IMR-90 (cell line): ENCODE results near the gene GDF9. TPM values are rescaled to one million over a fixed set of nuclear protein-coding genes. Genes with fewer than 3 reads are reported as not detected.

Experiments used
- ATAC-seq: fragments of 200-7000 bp; cut with Tn5 transposase; 2 replicates; pipeline ENCODE4 v1.9.1; 2020; ENCODE audit warnings: low read depth, mild to moderate bottlenecking, moderate library complexity
- BruUV-seq: library from RNA; stranded (reverse); fragments of 400-500 nt; replicated peaks from 2 replicates; lab custom pipeline; 2021; lab: Mats Ljungman, UMichigan
- CTCF ChIA-PET: fragments of 300-600 bp; formaldehyde crosslinking; extraction: SDS; loops from one replicate; lab custom pipeline; 2021; ENCODE audit warnings: antibody characterized with exemption; lab: Yijun Ruan, JAX
- POLR2A ChIA-PET: fragments of 300-600 bp; sonication (Branson Sonifier 250); formaldehyde crosslinking; loops from one replicate; lab custom pipeline; 2022; ENCODE audit warnings: antibody characterized with exemption; ENCODE audit not compliant: unreplicated experiment; lab: Charles Lee
- DNase-seq: peaks from one replicate; pipeline ENCODE4 v3.0.0; 2013
- H2AFZ ChIP-seq: replicated peaks from 2 replicates; pipeline ENCODE3; 2013; ENCODE audit warnings: low read length, mild to moderate bottlenecking; ENCODE audit not compliant: poor library complexity
- H2AK5ac ChIP-seq: 2 replicates; pipeline ENCODE4 v1.6.1; 2013; ENCODE audit warnings: low read depth, low read length, inconsistent platforms
- H2AK9ac ChIP-seq: replicated peaks from 2 replicates; pipeline ENCODE3; 2013; ENCODE audit warnings: mild to moderate bottlenecking, low read depth, low read length, moderate library complexity; ENCODE audit not compliant: poor library complexity
- H2BK120ac ChIP-seq: 2 replicates; pipeline ENCODE4 v1.6.1; 2013; ENCODE audit warnings: low read depth, low read length, inconsistent platforms
- H2BK15ac ChIP-seq: 3 replicates; pipeline ENCODE4 v1.6.1; 2013; ENCODE audit warnings: low read depth, low read length, inconsistent platforms
- H2BK20ac ChIP-seq: 2 replicates; pipeline ENCODE4 v1.6.1; 2013; ENCODE audit warnings: low read depth, mild to moderate bottlenecking, inconsistent platforms, low read length, moderate library complexity
- H2BK5ac ChIP-seq: 2 replicates; pipeline ENCODE4 v1.6.1; 2013; ENCODE audit warnings: mild to moderate bottlenecking, low read depth, low read length, inconsistent platforms; ENCODE audit not compliant: poor library complexity, severe bottlenecking
- H3K14ac ChIP-seq: replicated peaks from 2 replicates; pipeline ENCODE4 v1.6.1; 2013; ENCODE audit warnings: low read depth, low read length, inconsistent platforms
- H3K18ac ChIP-seq: 2 replicates; pipeline ENCODE4 v1.6.1; 2013; ENCODE audit warnings: low read depth, low read length, control low read depth
- H3K23ac ChIP-seq: 2 replicates; pipeline ENCODE4 v1.6.1; 2013; ENCODE audit warnings: low read depth, low read length, inconsistent platforms
- H3K27ac ChIP-seq: 2 replicates; pipeline ENCODE4 v1.5.1; 2013; ENCODE audit warnings: mild to moderate bottlenecking, control low read depth, low read length; ENCODE audit not compliant: insufficient read depth
- H3K27me3 ChIP-seq: 2 replicates; pipeline ENCODE4 v1.6.1; 2013; ENCODE audit warnings: low read length; ENCODE audit not compliant: control insufficient read depth, insufficient read depth
- H3K36me3 ChIP-seq: 2 replicates; pipeline ENCODE4 v1.6.1; 2013; ENCODE audit warnings: low read length, mixed read lengths; ENCODE audit not compliant: control insufficient read depth, insufficient read depth
- H3K4ac ChIP-seq: 2 replicates; pipeline ENCODE4 v1.6.1; 2013; ENCODE audit warnings: low read depth, low read length, inconsistent platforms
- H3K4me1 ChIP-seq: 2 replicates; pipeline ENCODE4 v1.6.1; 2013; ENCODE audit warnings: low read length, mixed read lengths; ENCODE audit not compliant: control insufficient read depth, insufficient read depth
- H3K4me2 ChIP-seq: 2 replicates; pipeline ENCODE4 v1.6.1; 2013; ENCODE audit warnings: low read depth, mild to moderate bottlenecking, control low read depth, low read length, moderate library complexity
- H3K4me3 ChIP-seq: 2 replicates; pipeline ENCODE4 v1.5.1; 2013; ENCODE audit warnings: low read depth, mild to moderate bottlenecking, control low read depth, low read length, moderate library complexity; ENCODE audit not compliant: insufficient read depth
- H3K56ac ChIP-seq: 2 replicates; pipeline ENCODE4 v1.6.1; 2013; ENCODE audit warnings: low read length, inconsistent platforms; ENCODE audit not compliant: insufficient read depth; ENCODE audit errors: extremely low read depth
- H3K79me1 ChIP-seq, 2 experiments: 2 replicates each; pipeline ENCODE4 v1.6.1; 2013; ENCODE audit warnings: low read length in 2 of 2, inconsistent platforms in 1 of 2, low read depth in 1 of 2
- H3K9ac ChIP-seq: 2 replicates; pipeline ENCODE4 v1.6.1; 2013; ENCODE audit warnings: low read depth, low read length, control low read depth
- H3K9me1 ChIP-seq: 2 replicates; pipeline ENCODE4 v1.6.1; 2013; ENCODE audit warnings: low read length, inconsistent platforms; ENCODE audit not compliant: insufficient read depth
- H3K9me3 ChIP-seq: 2 replicates; pipeline ENCODE4 v1.6.1; 2013; ENCODE audit warnings: low read length; ENCODE audit not compliant: control insufficient read depth, insufficient read depth
- H4K20me1 ChIP-seq: 2 replicates; pipeline ENCODE4 v1.6.1; 2013; ENCODE audit warnings: low read length, inconsistent platforms; ENCODE audit not compliant: insufficient read depth
- H4K5ac ChIP-seq: 2 replicates; pipeline ENCODE4 v1.6.1; 2013; ENCODE audit warnings: mild to moderate bottlenecking, low read depth, low read length, control low read depth
- H4K8ac ChIP-seq, 2 experiments: 2 replicates each; pipeline ENCODE4 v1.6.1; 2013; ENCODE audit warnings: low read depth in 2 of 2, low read length in 2 of 2, control low read depth in 1 of 2, inconsistent platforms in 1 of 2
- H4K91ac ChIP-seq: 2 replicates; pipeline ENCODE4 v1.6.1; 2013; ENCODE audit warnings: low read depth, low read length, inconsistent platforms; ENCODE audit not compliant: insufficient read depth
- CHD1 ChIP-seq: IDR thresholded peaks from 2 replicates; pipeline ENCODE4 v1.6.1; 2012; ENCODE audit warnings: low read depth, low read length, improper control_type of control experiment
- CTCF ChIP-seq: conservative IDR thresholded peaks from 2 replicates; pipeline ENCODE4 v1.5.1; 2012; ENCODE audit warnings: mild to moderate bottlenecking, low read depth, low read length, improper control_type of control experiment
- ELK1 ChIP-seq: fragments of 150-350 bp; IDR thresholded peaks from 2 replicates; pipeline ENCODE4 v1.6.1; 2016; ENCODE audit warnings: low read depth, mild to moderate bottlenecking, low read length, moderate library complexity, borderline replicate concordance
- FOS ChIP-seq: fragments of 150-350 bp; IDR thresholded peaks from 2 replicates; pipeline ENCODE4 v1.6.1; 2016; ENCODE audit warnings: low read depth, low read length
- MAZ ChIP-seq: IDR thresholded peaks from 2 replicates; pipeline ENCODE4 v1.6.1; 2012; ENCODE audit warnings: low read depth, mild to moderate bottlenecking, low read length, improper control_type of control experiment, moderate library complexity, borderline replicate concordance
- NFE2L2 ChIP-seq: fragments of 150-350 bp; IDR thresholded peaks from 2 replicates; pipeline ENCODE4 v1.6.1; 2016; ENCODE audit warnings: low read depth, mild to moderate bottlenecking, low read length
- POLR2A ChIP-seq: IDR thresholded peaks from 2 replicates; pipeline ENCODE4 v1.6.1; 2012; ENCODE audit warnings: mild to moderate bottlenecking, low read depth, low read length
- RAD21 ChIP-seq: IDR thresholded peaks from 2 replicates; pipeline ENCODE4 v1.6.1; 2012; ENCODE audit warnings: low read length, improper control_type of control experiment
- RCOR1 ChIP-seq: IDR thresholded peaks from 2 replicates; pipeline ENCODE4 v1.6.1; 2012; ENCODE audit warnings: mild to moderate bottlenecking, low read length, improper control_type of control experiment; ENCODE audit not compliant: insufficient replicate concordance
- RFX5 ChIP-seq: IDR thresholded peaks from 2 replicates; pipeline ENCODE4 v1.8.0; 2012; ENCODE audit warnings: low read depth, mild to moderate bottlenecking, low read length, moderate library complexity
- SMC3 ChIP-seq: fragments of 150-350 bp; IDR thresholded peaks from 2 replicates; pipeline ENCODE4 v1.6.1; 2016; ENCODE audit warnings: low read depth, mild to moderate bottlenecking, antibody characterized with exemption, low read length, moderate library complexity
- WGBS, 2 experiments: methylation state at CpG; one replicate each; pipeline versions ENCODE4 v1.1.5 to v1.1.7; 2013; ENCODE audit warnings: missing lambda C conversion rate in 2 of 2; ENCODE audit not compliant: insufficient read length in 1 of 2; ENCODE audit errors: extremely low coverage in 2 of 2; 5-methylcytosine and 5-hydroxymethylcytosine counted together
- dilution Hi-C: fragments of 300-500 bp; cut with HindIII; formaldehyde crosslinking; loops from one replicate; pipeline ENCODE4 v1.14.3; 2018; ENCODE audit warnings: low sequenced_read_pairs; ENCODE audit not compliant: unreplicated experiment
- in situ Hi-C: fragments of 300-500 bp; cut with MboI; formaldehyde crosslinking; loops from 3 replicates; pipeline ENCODE4 v1.14.3; 2019; ENCODE audit warnings: low sequenced_read_pairs, inconsistent platforms, mixed read lengths
- intact Hi-C: fragments of 100-400 bp; cut with micrococcal nuclease; formaldehyde crosslinking; loops from 2 replicates; pipeline ENCODE4 v1.10.0; 2022
- polyA plus RNA-seq, 3 experiments: library from polyadenylated mRNA; depleted of rRNA; stranded (reverse); fragments of >200 nt; gene quantifications; 2 replicates each; pipeline ENCODE4 v1.2.3, GENCODE V29; 2012; ENCODE audit warnings: low replicate concordance in 1 of 3
- total RNA-seq: library from RNA; depleted of rRNA; stranded (reverse); fragments of >200 nt; gene quantifications from 2 replicates; pipeline ENCODE4 v1.2.3, GENCODE V29; 2012

Gene GDF9
- total and polyA plus RNA-seq, 2 of the 4 experiments (the other 2 are of a cell fraction): 0.18 to 0.21 TPM

- peak; percentile 61; the same call in 1 of the 2 replicates for ATAC-seq
- Histone ChIP-seq H3K9me3 (no peaks in the 10 kb centered on the region), H4K20me1 (peaks cover 4% of the 10 kb centered on the region; the same call in 1 of the 2 replicates), H3K56ac (no peak overlapping the region), H2AFZ (no peak overlapping the region), H3K4ac (no peak overlapping the region), H3K36me3 (peaks cover 35% of the 10 kb centered on the region), H2BK120ac (no peak overlapping the region), H3K27me3 (no peaks in the 10 kb centered on the region), H3K14ac (no peak overlapping the region), H3K27ac (no peak overlapping the region), H4K5ac (no peak overlapping the region), H2BK20ac (no peak overlapping the region), H2AK9ac (no peak overlapping the region), H4K91ac (no peak overlapping the region), H3K4me1 (no peaks in the 10 kb centered on the region), H4K8ac (no peak overlapping the region), H3K79me1 (peaks cover 33 to 35% of the 10 kb centered on the region in 2 experiments), H3K23ac (0 out of 2 replicates have a peak overlapping the region, but pooled peaks have one; percentile 29), H2AK5ac (no peak overlapping the region), H3K18ac (no peak overlapping the region), H3K4me3 (no peak overlapping the region), H3K9ac (no peak overlapping the region), H3K4me2 (no peak overlapping the region), H2BK15ac (no peak overlapping the region), H2BK5ac (no peak overlapping the region), H3K9me1 (no peaks in the 10 kb centered on the region)
- 100% methylated on average over 1 of the region's 4 CpGs; no CpG with 5 or more reads in 1 of the 2 experiments for whole genome bisulfite sequencing, 2 experiments
- intact Hi-C loops (no loop called here), dilution Hi-C loops (no loop called here), in situ Hi-C loops (no loop called here)
- TF ChIP-seq RFX5 (no peak), POLR2A (no peak), CHD1 (no peak), RAD21 (no peak), SMC3 (no peak), CTCF (no peak), RCOR1 (no peak), MAZ (no peak), FOS (no peak), ELK1 (no peak), NFE2L2 (no peak)
- DNase-seq: peak; percentile 24
- ChIA-PET CTCF (no interaction called here), POLR2A (no interaction called here)
- BruUV-seq: no TSS peak
Measured at GRCh38 chr5:132895719-132896305, 29.5 kb upstream of the GDF9 start.
